Dedifferentiated amniotic fluid mesenchymal stem cell (primary cell): ENCODE data around the gene SSC4D.
"Not testable (repeated sequence)": the region's sequence is repeated elsewhere in the genome, so short reads cannot be mapped to it uniquely, and the experiment has no call there.

Experiments used
- DNase-seq: peaks from one replicate; pipeline ENCODE4 v3.0.0-alpha.2; 2016; ENCODE audit errors: extremely low spot score

Gene SSC4D

DNA sequence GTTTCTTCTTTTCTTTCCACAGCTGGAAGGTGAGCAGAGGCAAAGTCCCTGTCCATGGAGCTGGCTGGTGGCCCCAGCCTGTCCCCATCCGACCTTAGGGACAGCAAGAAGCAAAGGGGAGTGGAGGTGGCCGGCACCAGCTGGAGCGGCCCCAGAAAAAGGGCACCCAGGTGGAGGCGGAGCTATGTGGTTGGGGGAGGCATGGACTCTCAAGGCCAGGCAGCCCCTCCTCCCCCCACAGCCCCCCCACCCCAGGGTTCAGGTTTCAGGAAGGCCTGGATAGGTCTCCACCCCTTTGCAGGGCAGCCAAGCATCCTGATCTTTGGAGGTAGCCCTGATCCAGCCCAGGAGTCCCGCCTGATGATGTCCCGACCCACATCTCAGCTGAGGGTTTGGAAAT lies at the start of gene SSC4D:
Gene SSC4D (minus strand): TSS at position 161 of the 400 bp plus-strand sequence. CDS start 5,258 bp downstream, outside the sequence.
- no peak for DNase-seq

DNA sequence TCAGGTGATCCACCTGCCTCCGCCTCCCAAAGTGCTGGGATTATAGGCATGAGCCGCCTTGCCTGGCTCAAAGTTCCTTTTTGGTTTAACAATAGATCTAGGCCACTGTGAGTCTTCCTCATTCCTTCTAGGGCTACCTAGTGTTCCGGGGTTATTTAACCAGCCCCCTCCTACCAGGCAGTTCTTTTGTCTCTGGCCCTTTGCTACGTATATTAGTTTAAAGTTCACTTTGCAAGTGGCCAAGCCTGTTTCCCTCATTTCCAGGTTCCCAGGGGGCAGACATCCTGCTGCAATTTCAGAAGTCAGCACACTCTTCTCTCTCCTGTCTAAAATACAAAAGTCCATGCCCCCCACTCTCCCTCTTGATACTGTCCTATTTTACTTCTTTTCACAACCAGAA lies 49.0 kb upstream of the SSC4D start:
- not testable (repeated sequence) for DNase-seq

DNA sequence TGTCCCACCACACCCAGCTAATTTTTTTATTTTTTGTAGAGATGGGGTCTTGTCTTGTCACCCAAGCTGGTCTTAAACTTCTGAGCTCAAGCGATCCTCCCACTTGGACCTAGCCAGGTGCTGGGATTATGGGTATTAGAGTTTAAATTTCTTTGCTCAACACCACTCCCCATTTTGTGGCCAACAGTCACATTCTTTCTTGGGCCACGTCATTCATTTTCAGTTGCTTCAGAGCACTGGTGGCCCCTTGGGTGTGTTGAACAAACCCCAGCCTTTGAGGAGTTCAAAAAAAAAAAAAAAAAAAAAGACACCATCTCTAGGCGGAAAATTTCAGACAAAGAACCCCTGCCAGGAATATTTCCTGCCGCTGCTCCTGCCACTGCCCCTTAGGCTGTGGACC lies 47.5 kb upstream of the SSC4D start:
- not testable (repeated sequence) for DNase-seq

DNA sequence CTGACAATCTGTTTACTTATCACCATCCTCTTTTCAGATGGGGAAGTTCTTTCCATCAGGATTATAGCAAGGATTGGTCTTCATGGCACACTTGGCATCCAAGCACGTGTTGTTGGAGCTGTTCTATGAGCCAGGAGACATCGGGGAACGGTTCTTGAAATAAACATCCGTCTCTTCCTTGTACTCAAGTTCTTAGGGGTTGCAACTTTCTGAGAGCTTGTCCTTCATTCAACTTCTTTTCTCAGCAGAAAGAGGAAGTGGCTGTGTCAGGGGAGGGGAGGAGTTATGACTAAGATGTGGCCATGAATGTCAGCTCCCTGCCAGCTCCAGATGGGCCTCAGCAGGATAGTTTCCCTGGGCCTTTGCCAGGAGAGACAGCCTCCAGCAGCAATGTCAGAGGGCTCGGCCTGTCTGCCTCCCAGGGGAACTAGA lies 36.1 kb upstream of the SSC4D start:
- not testable (repeated sequence) for DNase-seq

DNA sequence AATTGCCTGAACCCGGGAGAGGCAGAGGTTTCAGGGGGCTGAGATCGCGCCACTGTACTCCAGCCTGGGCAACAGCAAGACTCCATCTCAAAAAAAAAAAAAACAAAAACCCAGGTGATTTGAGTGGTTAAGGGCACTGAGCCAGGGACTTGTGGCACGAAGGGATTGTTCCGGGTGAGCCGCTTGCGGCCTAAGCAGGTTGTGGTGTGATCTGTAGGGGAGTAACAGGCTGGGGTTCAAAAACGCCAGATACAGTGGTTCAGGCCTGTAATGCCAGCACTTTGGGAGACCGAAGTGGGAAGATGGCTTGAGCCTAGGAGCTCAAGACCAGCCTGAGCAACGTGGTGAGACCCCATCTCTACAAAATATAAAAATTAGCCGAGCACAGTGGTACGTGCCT lies 34.3 kb upstream of the SSC4D start:
- DNase-seq: not testable (repeated sequence)

- DNase-seq: not testable (repeated sequence)
These were observed 33.4 kb upstream of the SSC4D start for GRCh38 chr7:76442664-76443446.

GRCh38 chr7:76441792-76442191 lies 32.3 kb upstream of the SSC4D start:
- DNase-seq: not testable (repeated sequence)

- DNase-seq: not testable (repeated sequence)
These were observed 30.9 kb upstream of the SSC4D start for GRCh38 chr7:76440404-76440803.

GRCh38 chr7:76439120-76439888 lies 29.8 kb upstream of the SSC4D start:
- not testable (repeated sequence) for DNase-seq

DNA sequence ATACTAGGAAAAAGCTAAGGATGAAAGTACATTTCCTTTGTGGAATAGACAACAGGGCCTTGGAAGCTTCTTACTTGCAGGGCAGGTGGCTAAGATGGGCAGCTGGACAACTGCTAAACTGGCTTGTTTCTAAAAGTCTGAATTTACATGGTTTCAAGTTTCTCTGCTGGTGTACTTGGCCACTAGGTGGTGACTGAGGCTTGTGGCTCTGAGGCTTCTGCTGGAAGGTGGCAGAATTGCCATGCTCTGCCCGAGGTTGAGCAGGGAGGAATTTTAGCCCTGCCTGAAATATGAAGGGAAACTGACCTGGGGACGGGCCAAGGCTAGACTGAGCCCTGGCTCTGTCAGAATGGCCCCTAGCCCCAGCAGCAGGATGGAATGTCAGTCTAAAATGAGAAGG lies 28.4 kb upstream of the SSC4D start:
- DNase-seq: peak; percentile 69

DNA sequence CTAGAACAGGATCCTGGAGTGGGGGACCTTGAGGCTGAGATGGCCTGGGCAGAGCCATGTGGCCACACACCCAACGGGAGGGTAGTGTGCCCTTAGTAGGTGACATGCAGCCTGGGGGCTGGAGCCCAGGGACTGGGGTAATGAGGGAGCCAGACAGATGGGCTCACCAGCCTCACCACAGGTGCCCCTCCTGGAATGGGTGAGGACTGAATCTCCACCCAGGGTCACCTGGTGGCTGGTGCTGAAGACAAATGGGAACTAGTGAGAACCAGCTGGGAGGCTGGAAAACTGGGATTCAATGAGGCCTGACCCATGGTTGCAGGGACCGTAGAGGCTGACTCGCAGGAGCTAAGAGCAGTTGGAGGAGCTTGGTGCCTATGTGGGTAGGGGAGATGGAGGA lies 21.3 kb upstream of the SSC4D start:
- no peak for DNase-seq

DNA sequence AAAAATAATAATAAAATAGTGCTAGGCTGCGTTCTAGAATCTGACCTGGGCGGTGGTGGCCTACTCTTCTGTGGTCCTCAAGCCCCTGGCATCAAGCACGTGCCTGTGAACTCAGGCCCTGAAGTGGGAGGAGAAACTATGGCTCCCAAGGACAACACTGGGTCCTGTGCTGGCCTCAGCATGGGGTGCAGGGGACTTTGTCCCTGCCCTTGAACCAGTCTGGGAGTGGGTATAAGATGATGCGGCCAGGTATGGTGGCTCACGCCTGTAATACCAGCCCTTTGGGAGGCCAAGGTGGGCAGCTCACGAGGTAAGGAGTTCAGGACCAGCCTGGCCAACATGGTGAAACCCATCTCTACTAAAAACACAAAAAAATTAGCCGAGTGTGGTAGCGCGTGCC lies 20.7 kb upstream of the SSC4D start:
- DNase-seq: no peak

DNA sequence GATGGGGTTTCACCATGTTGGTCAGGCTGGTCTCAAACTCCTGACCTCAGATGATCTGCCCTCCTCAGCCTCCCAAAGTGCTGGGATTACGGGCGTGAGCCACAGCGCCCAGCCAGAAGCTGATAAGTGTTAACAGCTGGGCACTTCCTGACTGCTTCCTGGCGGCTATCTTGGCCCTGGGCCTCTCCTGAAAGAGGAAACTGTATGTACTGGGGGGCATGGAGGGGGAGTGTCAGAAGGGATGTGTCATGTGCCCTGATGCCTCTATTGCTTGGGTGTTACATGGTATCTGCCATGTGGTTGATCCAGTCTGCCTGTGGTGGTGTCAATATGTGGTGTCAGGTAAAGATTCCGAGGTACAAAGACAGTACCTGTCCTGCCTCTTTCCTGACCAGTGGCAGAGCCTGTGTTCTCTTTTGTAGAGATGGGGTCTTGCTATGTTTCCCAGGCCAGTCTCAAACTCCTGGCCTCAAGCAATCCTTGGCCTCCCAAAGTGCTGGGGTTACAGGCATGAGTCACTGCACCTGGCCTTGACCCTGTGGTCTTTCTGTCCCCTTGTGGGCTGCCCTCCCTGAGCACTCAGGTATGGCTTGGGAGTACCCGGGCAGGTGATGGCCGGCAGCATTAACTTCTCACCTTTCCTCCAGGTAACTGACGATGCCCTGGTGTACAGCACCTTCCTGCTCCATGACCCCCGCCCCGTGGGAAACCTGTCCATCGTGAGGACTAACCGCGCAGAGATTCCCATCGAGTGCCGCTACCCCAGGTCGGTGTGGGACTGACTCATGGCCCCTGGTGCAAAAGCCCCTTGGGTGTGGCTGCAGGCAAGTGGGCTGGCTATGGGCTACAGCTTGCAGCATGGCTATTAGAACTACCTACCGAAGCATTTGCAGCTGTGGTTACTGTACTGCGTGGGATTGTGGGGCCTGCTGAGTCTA lies 19.6 kb upstream of the SSC4D start:
- DNase-seq: no peak

- DNase-seq: no peak
These were observed 18.8 kb upstream of the SSC4D start for GRCh38 chr7:76428149-76428823.

GRCh38 chr7:76427635-76428034 lies 18.1 kb upstream of the SSC4D start:
- no peak for DNase-seq

DNA sequence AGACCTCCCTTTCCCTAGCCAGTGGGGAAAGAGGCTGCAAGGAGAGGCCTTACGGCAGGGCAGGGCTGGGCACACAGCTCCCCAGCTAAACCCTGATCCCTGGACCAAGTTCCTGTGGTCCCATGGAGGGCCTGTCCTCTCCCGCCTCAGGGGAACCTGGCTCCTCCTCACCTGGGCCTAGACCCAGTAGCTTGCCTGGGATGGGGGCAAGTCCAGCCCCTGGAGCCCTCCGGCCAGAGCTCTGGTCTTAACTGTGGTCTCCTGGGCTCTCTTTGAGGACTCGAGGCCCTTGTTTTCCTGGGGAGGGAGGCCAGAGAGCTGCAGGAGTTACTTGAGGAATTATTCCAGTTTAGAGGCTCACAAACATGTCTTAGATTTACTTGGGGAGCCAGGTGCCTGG lies 16.7 kb upstream of the SSC4D start:
- DNase-seq: no peak

GRCh38 chr7:76425558-76425957 lies 16.1 kb upstream of the SSC4D start:
- not testable (repeated sequence) for DNase-seq

DNA sequence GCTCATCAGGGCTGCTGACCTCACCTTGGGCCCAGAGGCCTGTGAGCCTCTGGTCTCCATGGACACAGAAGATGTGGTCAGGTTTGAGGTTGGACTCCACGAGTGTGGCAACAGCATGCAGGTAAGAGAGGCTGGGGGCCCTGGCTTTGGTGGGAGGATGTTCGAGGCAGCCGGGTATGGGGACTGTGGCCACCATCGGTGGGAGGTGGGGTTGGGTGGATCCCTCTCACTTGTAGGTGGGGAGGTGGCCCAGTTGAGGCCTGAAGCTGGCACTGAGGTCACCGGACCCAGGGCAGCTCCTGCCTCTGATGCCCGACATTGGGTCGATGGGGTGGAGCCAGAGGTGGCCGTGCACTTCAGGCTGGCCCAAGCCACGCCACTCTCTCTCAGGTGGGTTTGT lies 15.7 kb upstream of the SSC4D start:
- DNase-seq: no peak

- DNase-seq: no peak
These were observed 15.1 kb upstream of the SSC4D start, which contains the start of gene ZP3 for GRCh38 chr7:76424413-76425111. Gene ZP3, plus strand, starts transcription at chr7:76424950. Its CDS starts 15 bp downstream, at chr7:76424965.

DNA sequence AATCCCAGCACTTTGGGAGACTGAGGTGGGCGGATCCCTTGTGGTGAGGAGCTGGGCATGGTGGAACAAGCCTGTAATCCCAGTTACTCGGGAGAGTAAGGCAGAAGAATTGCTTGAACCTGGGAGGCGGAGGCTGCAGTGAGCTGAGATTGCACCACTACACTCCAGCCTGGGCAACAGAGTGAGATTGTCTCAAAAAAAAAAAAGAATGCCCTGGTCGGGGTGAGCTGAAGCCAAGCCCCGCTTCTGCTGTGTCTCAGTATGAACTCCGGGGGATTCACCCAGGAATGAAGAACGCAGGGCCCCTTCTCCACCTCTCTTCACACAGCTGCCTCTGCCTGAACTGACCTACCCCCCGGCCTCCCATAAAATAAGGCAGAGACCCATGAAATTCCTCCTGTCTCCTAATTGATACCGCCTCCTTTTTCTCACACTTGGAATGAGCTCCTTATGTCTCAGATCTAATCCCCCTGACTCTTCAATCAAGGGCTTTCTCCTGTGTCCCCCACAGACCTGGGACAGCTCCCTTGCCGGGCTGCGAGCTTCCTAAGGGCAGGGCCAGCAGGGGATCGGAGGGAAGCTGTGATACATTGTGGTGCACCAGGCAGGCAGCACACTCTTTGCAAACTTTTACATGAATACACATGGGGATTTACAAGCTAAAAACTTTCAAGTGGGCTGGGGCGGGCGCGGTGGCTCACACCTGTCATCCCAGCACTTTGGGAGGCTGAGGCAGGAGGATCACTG lies 14.3 kb upstream of the SSC4D start:
- DNase-seq: no peak
